K562 (cell line): ENCODE measurements around the gene TBC1D25. TPM values are rescaled to one million over a fixed set of nuclear protein-coding genes. Genes with fewer than 3 reads are reported as not detected.
A peak's percentile ranks its signal among the peaks of the same experiment; 100 is the strongest.

Experiments
- THRAP3 ChIP-seq: fragments of 450-650 bp; IDR thresholded peaks from 2 replicates; pipeline ENCODE4 v1.6.1; 2016; ENCODE audit warnings: mild to moderate bottlenecking, inconsistent platforms, borderline replicate concordance
- polyA plus RNA-seq, 8 experiments: library from polyadenylated mRNA; depleted of rRNA in 4 of 8; stranded (reverse) in 5 of 8; unstranded in 3 of 8; fragments of >200 nt; fragmentation: Nextera tagmentation in 2 of 8; fragmentation: Illumina TruSeq in 1 of 8; extraction: Ambion mirVana in 2 of 8; extraction: Trizol in 1 of 8; gene quantifications; 2 replicates each; pipeline versions ENCODE4 v1.2.1 to v1.2.3, GENCODE V29; 2011 to 2014; ENCODE audit warnings: inconsistent platforms in 1 of 8, missing spikeins in 1 of 8
- total RNA-seq, 7 experiments: library from RNA; depleted of rRNA in 6 of 7; stranded (reverse); fragments of >200 nt in 6 of 7; fragmentation: Illumina TruSeq in 2 of 7; extraction: Trizol in 2 of 7; gene quantifications; 2 replicates each; pipeline versions ENCODE4 v1.2.1 to v1.2.3, GENCODE V29; 2011 to 2021; ENCODE audit warnings: low replicate concordance in 1 of 7
- TF ChIP-seq, protein P1 (sequence below), 2 experiments: fragments of 450-650 bp in 1 of 2; sonication (generic) in 1 of 2; formaldehyde crosslinking in 1 of 2; IDR thresholded peaks; 2 replicates each; pipeline versions ENCODE4 v1.7.1 to v1.9.0; 2016 to 2022; ENCODE audit warnings: inconsistent platforms in 1 of 2, mild to moderate bottlenecking in 1 of 2, missing genetic modification reagents in 1 of 2

The TBC1D25 gene
- total and polyA plus RNA-seq, 9 of the 15 experiments (the other 6 are each of a cell fraction or from before 2014, with no cell fraction given) = 0.62 to 10.6 (median 3.9) TPM

DNA sequence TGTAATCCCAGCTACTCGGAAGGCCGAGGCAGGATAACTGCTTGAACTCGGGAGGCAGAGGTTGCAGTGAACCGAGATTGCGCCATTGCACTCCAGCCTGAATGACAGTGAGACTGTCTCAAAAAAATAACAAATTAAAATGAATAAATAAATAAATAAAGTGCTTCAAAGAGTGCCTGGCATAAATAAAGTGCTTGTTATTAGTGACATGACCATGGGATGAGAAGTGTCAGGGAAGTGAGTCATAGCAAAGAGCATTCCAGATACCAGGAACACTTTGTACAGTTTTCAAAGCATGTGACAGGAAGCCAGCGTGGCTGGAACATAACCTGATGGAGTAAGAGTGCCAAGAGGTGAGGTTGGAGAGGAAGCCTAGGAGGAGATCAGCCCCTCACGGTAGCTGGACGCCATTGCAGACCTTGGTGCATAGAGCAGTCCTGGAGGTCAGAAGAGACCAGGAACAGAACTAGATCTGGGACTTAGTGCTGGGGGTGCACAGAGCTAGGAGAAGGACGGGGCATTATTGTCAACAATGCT lies 51.8 kb downstream of the TBC1D25 start (continued):
- TF ChIP-seq, protein P1, sequence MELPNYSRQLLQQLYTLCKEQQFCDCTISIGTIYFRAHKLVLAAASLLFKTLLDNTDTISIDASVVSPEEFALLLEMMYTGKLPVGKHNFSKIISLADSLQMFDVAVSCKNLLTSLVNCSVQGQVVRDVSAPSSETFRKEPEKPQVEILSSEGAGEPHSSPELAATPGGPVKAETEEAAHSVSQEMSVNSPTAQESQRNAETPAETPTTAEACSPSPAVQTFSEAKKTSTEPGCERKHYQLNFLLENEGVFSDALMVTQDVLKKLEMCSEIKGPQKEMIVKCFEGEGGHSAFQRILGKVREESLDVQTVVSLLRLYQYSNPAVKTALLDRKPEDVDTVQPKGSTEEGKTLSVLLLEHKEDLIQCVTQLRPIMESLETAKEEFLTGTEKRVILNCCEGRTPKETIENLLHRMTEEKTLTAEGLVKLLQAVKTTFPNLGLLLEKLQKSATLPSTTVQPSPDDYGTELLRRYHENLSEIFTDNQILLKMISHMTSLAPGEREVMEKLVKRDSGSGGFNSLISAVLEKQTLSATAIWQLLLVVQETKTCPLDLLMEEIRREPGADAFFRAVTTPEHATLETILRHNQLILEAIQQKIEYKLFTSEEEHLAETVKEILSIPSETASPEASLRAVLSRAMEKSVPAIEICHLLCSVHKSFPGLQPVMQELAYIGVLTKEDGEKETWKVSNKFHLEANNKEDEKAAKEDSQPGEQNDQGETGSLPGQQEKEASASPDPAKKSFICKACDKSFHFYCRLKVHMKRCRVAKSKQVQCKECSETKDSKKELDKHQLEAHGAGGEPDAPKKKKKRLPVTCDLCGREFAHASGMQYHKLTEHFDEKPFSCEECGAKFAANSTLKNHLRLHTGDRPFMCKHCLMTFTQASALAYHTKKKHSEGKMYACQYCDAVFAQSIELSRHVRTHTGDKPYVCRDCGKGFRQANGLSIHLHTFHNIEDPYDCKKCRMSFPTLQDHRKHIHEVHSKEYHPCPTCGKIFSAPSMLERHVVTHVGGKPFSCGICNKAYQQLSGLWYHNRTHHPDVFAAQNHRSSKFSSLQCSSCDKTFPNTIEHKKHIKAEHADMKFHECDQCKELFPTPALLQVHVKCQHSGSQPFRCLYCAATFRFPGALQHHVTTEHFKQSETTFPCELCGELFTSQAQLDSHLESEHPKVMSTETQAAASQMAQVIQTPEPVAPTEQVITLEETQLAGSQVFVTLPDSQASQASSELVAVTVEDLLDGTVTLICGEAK (IDR thresholded peaks at IDR 0.05) = 0 out of 2 replicates have a peak, but pooled peaks have one; percentile 37
- TF ChIP-seq, protein P1 (CRISPR knock-in tag; IDR thresholded peaks at IDR 0.05) = no peak
- TF ChIP-seq THRAP3 = no peak
